H1 (cell line): Measurements from ENCODE around the gene OGN. TPM values are rescaled to one million over a fixed set of nuclear protein-coding genes. Genes with fewer than 3 reads are reported as not detected.

ENCODE experiments used
- CTCF ChIA-PET: fragments of 300-600 bp; sonication (Branson Sonifier 250); formaldehyde crosslinking; loops from one replicate; lab custom pipeline; 2021; ENCODE audit not compliant: partially characterized antibody; lab: Charles Lee
- POLR2A ChIA-PET: fragments of 300-600 bp; sonication (Branson Sonifier 250); formaldehyde crosslinking; loops from one replicate; lab custom pipeline; 2021; ENCODE audit warnings: inconsistent platforms; ENCODE audit not compliant: partially characterized antibody; lab: Charles Lee
- DNase-seq, 2 experiments: peaks; one replicate each; pipeline versions ENCODE4 v3.0.0 to v3.0.0-alpha.2; 2010 to 2022; ENCODE audit warnings: low spot score in 2 of 2, low read depth in 1 of 2, mixed read lengths in 1 of 2
- FAIRE-seq: peaks from 2 replicates; lab custom pipeline; 2011; peaks lifted over from hg19 to GRCh38; lab: Jason Lieb, UNC
- H2AFZ ChIP-seq: 2 replicates; pipeline ENCODE4 v1.8.1; 2012; ENCODE audit warnings: low read length, inconsistent platforms
- H2AK5ac ChIP-seq: 2 replicates; pipeline ENCODE4 v1.6.1; 2013; ENCODE audit warnings: low read depth, low read length
- H2BK120ac ChIP-seq: replicated peaks from 2 replicates; pipeline ENCODE3; 2013; ENCODE audit warnings: low read depth, low read length, inconsistent platforms
- H2BK12ac ChIP-seq: 2 replicates; pipeline ENCODE4 v1.6.1; 2013; ENCODE audit warnings: low read depth, low read length
- H2BK15ac ChIP-seq: 2 replicates; pipeline ENCODE4 v1.6.1; 2013; ENCODE audit warnings: low read length
- H2BK20ac ChIP-seq: 2 replicates; pipeline ENCODE4 v1.6.1; 2013; ENCODE audit warnings: low read length
- H2BK5ac ChIP-seq: 2 replicates; pipeline ENCODE4 v1.6.1; 2013; ENCODE audit warnings: low read depth, low read length
- H3K14ac ChIP-seq: 2 replicates; pipeline ENCODE4 v1.6.1; 2013; ENCODE audit warnings: inconsistent platforms; ENCODE audit not compliant: insufficient read length
- H3K18ac ChIP-seq: 2 replicates; pipeline ENCODE4 v1.6.1; 2013; ENCODE audit warnings: low read length; ENCODE audit errors: extremely low read depth
- H3K23ac ChIP-seq: 2 replicates; pipeline ENCODE4 v1.6.1; 2013; ENCODE audit warnings: inconsistent platforms; ENCODE audit not compliant: insufficient read length
- H3K23me2 ChIP-seq: 2 replicates; pipeline ENCODE4 v1.6.1; 2013; ENCODE audit warnings: low read depth, low read length
- H3K27ac ChIP-seq: 2 replicates; pipeline ENCODE4 v1.6.1; 2011; ENCODE audit warnings: low read depth, low read length, inconsistent platforms
- H3K27me3 ChIP-seq, 4 experiments: replicated peaks in 1 of 4; 1 replicate in 1 of 4; 2 replicates in 3 of 4; pipeline versions ENCODE4 v1.6.1 to v1.8.1; 2011 to 2013; ENCODE audit warnings: low read length in 3 of 4, mild to moderate bottlenecking in 3 of 4, inconsistent platforms in 2 of 4, mixed read lengths in 2 of 4, moderate library complexity in 1 of 4; ENCODE audit not compliant: control insufficient read depth in 3 of 4, insufficient read depth in 3 of 4; ENCODE audit errors: extremely low read depth in 1 of 4
- H3K36me3 ChIP-seq, 4 experiments: 2 replicates each; pipeline versions ENCODE4 v1.6.1 to v1.8.1; 2011 to 2013; ENCODE audit warnings: mild to moderate bottlenecking in 4 of 4, low read length in 3 of 4, moderate library complexity in 2 of 4, control low read depth in 1 of 4, inconsistent platforms in 1 of 4; ENCODE audit not compliant: insufficient read depth in 4 of 4, control insufficient read depth in 2 of 4
- H3K4ac ChIP-seq: replicated peaks from 2 replicates; pipeline ENCODE3; 2013; ENCODE audit warnings: low read length, low read depth, mixed read lengths, inconsistent platforms; ENCODE audit not compliant: insufficient read length
- H3K4me1 ChIP-seq, 4 experiments: replicated peaks in 1 of 4; 1 replicate in 1 of 4; 2 replicates in 3 of 4; pipeline versions ENCODE4 v1.6.1 to v1.8.1; 2011 to 2013; ENCODE audit warnings: low read length in 3 of 4, inconsistent platforms in 2 of 4, mixed read lengths in 1 of 4; ENCODE audit not compliant: insufficient read depth in 4 of 4, control insufficient read depth in 3 of 4
- H3K4me2 ChIP-seq, 2 experiments: 2 replicates each; pipeline versions ENCODE4 v1.6.1 to v1.8.1; 2011 to 2013; ENCODE audit warnings: low read depth in 2 of 2, low read length in 2 of 2, control low read depth in 1 of 2, inconsistent platforms in 1 of 2, mild to moderate bottlenecking in 1 of 2; ENCODE audit not compliant: insufficient read depth in 1 of 2
- H3K4me3 ChIP-seq, 4 experiments: fragments of 200-600, 300-600 bp in 1 of 4; sonication (generic), shearing (Covaris generic), sonication (Bioruptor Twin) in 1 of 4; 2 replicates each; pipeline versions ENCODE4 v1.5.1 to v1.8.1; 2011 to 2016; ENCODE audit warnings: low read length in 4 of 4, low read depth in 3 of 4, control low read depth in 2 of 4, inconsistent platforms in 2 of 4, mild to moderate bottlenecking in 2 of 4, mixed read lengths in 1 of 4, moderate library complexity in 1 of 4; ENCODE audit not compliant: insufficient read depth in 2 of 4; ENCODE audit errors: extremely low read depth in 1 of 4
- H3K56ac ChIP-seq: replicated peaks from 2 replicates; pipeline ENCODE3; 2013; ENCODE audit warnings: low read depth, mild to moderate bottlenecking, mixed read lengths, low read length, inconsistent platforms; ENCODE audit not compliant: insufficient read length
- H3K79me1 ChIP-seq: 2 replicates; pipeline ENCODE4 v1.6.1; 2013; ENCODE audit warnings: low read depth, low read length, control low read depth
- H3K79me2 ChIP-seq, 2 experiments: 2 replicates each; pipeline versions ENCODE4 v1.6.1 to v1.8.1; 2012 to 2013; ENCODE audit warnings: low read length in 2 of 2, mild to moderate bottlenecking in 2 of 2, inconsistent platforms in 1 of 2; ENCODE audit not compliant: insufficient read depth in 2 of 2, control insufficient read depth in 1 of 2
- H3K9ac ChIP-seq, 4 experiments: replicated peaks in 1 of 4; 1 replicate in 1 of 4; 2 replicates in 3 of 4; pipeline versions ENCODE4 v1.6.1 to v1.8.1; 2011 to 2013; ENCODE audit warnings: low read depth in 3 of 4, low read length in 3 of 4, control low read depth in 2 of 4, mild to moderate bottlenecking in 2 of 4, moderate library complexity in 2 of 4, inconsistent platforms in 1 of 4; ENCODE audit errors: extremely low read depth in 1 of 4
- H3K9me3 ChIP-seq, 2 experiments: 2 replicates each; pipeline versions ENCODE4 v1.6.1 to v1.8.1; 2012 to 2013; ENCODE audit warnings: mild to moderate bottlenecking in 2 of 2, moderate library complexity in 2 of 2, control low read depth in 1 of 2, inconsistent platforms in 1 of 2, low read depth in 1 of 2, low read length in 1 of 2, mixed read lengths in 1 of 2; ENCODE audit not compliant: insufficient read depth in 2 of 2
- H4K20me1 ChIP-seq, 2 experiments: replicated peaks in 1 of 2; 2 replicates each; pipeline versions ENCODE3 to v1.8.1; 2011 to 2013; ENCODE audit warnings: inconsistent platforms in 2 of 2, low read length in 2 of 2, mild to moderate bottlenecking in 1 of 2; ENCODE audit not compliant: insufficient read depth in 2 of 2, control insufficient read depth in 1 of 2
- H4K5ac ChIP-seq: 2 replicates; pipeline ENCODE4 v1.6.1; 2013; ENCODE audit warnings: low read length, low read depth, mixed read lengths, inconsistent platforms; ENCODE audit not compliant: insufficient read length
- H4K8ac ChIP-seq: 2 replicates; pipeline ENCODE4 v1.8.0; 2013; ENCODE audit warnings: mild to moderate bottlenecking, moderate library complexity, low read length, inconsistent platforms; ENCODE audit not compliant: insufficient read depth; ENCODE audit errors: extremely low read depth
- H4K91ac ChIP-seq: replicated peaks from 2 replicates; pipeline ENCODE3; 2013; ENCODE audit warnings: low read length, mixed read lengths, inconsistent platforms; ENCODE audit not compliant: insufficient read length
- BCL11A ChIP-seq, 2 experiments: IDR thresholded peaks; one replicate each; pipeline ENCODE4 v1.6.1; 2011; ENCODE audit warnings: low read depth in 2 of 2, low read length in 2 of 2, mild to moderate bottlenecking in 2 of 2
- CBX5 ChIP-seq: fragments of 300-800, 300-1000 bp; sonication (generic); IDR thresholded peaks from 2 replicates; pipeline ENCODE4 v1.7.1; 2016; ENCODE audit warnings: antibody characterized with exemption, low read length, low read depth
- CHD2 ChIP-seq: IDR thresholded peaks from 2 replicates; pipeline ENCODE4 v1.6.1; 2012; ENCODE audit warnings: low read length, improper control_type of control experiment
- EZH2 ChIP-seq: fragments of 200-600 bp; sonication (generic); IDR thresholded peaks from 2 replicates; pipeline ENCODE4 v1.7.1; 2012; ENCODE audit warnings: low read depth, mild to moderate bottlenecking, moderate library complexity, low read length, inconsistent platforms; ENCODE audit not compliant: severe bottlenecking
- FOSL1 ChIP-seq: IDR thresholded peaks from 2 replicates; pipeline ENCODE4 v1.6.1; 2011; ENCODE audit warnings: mild to moderate bottlenecking, low read depth, low read length, moderate library complexity; ENCODE audit not compliant: insufficient read depth
- GABPA ChIP-seq: IDR thresholded peaks from 2 replicates; pipeline ENCODE4 v1.6.1; 2011; ENCODE audit warnings: mild to moderate bottlenecking, low read length, moderate library complexity, borderline replicate concordance; ENCODE audit not compliant: insufficient read depth
- MAFK ChIP-seq: IDR thresholded peaks from 2 replicates; pipeline ENCODE4 v1.6.1; 2012; ENCODE audit warnings: low read depth, mild to moderate bottlenecking, improper control_type of control experiment, low read length
- NANOG ChIP-seq: IDR thresholded peaks from 2 replicates; pipeline ENCODE4 v1.6.1; 2011; ENCODE audit warnings: low read length, low read depth, mild to moderate bottlenecking, inconsistent platforms; ENCODE audit not compliant: insufficient read depth, poor library complexity, severe bottlenecking
- RAD21 ChIP-seq, 2 experiments: IDR thresholded peaks in 1 of 2; conservative IDR thresholded peaks in 1 of 2; 2 replicates each; pipeline ENCODE4 v1.6.1; 2011; ENCODE audit warnings: low read depth in 2 of 2, low read length in 2 of 2, improper control_type of control experiment in 1 of 2, inconsistent platforms in 1 of 2, mild to moderate bottlenecking in 1 of 2, moderate library complexity in 1 of 2
- RBBP5 ChIP-seq: IDR thresholded peaks from 2 replicates; pipeline ENCODE4 v1.7.1; 2012; ENCODE audit warnings: low read depth, mild to moderate bottlenecking, inconsistent platforms, low read length, moderate library complexity, borderline replicate concordance
- SAP30 ChIP-seq: fragments of 300-600 bp; sonication (generic); IDR thresholded peaks from 2 replicates; pipeline ENCODE4 v1.7.1; 2012; ENCODE audit warnings: low read length, moderate library complexity, mild to moderate bottlenecking, inconsistent platforms; ENCODE audit not compliant: insufficient read depth, insufficient replicate concordance
- SP4 ChIP-seq: IDR thresholded peaks from 2 replicates; pipeline ENCODE4 v1.6.1; 2012; ENCODE audit warnings: low read length, inconsistent platforms
- SRF ChIP-seq: IDR thresholded peaks from 2 replicates; pipeline ENCODE4 v1.6.1; 2011; ENCODE audit warnings: mild to moderate bottlenecking, low read depth, low read length, moderate library complexity
- WGBS, 2 experiments: shearing (Covaris generic) in 1 of 2; methylation state at CpG; one replicate each; pipeline versions ENCODE4 v1.1.6 to v1.1.7; 2013 to 2015; ENCODE audit warnings: low lambda C conversion rate in 2 of 2, mixed read lengths in 2 of 2, inconsistent platforms in 1 of 2, low coverage in 1 of 2, missing lambda C conversion rate in 1 of 2; ENCODE audit not compliant: insufficient replicate concordance in 2 of 2, insufficient coverage in 1 of 2, insufficient read length in 1 of 2; ENCODE audit errors: extremely low coverage in 1 of 2, missing lambda C conversion rate in 1 of 2; 5-methylcytosine and 5-hydroxymethylcytosine counted together
- polyA plus RNA-seq, 7 experiments: library from polyadenylated mRNA; depleted of rRNA in 3 of 7; stranded (reverse) in 5 of 7; unstranded in 2 of 7; fragments of >200 nt in 5 of 7; fragments of 200-250 nt in 2 of 7; gene quantifications; 1 replicate in 5 of 7; 2 replicates in 1 of 7; 4 replicates in 1 of 7; pipeline versions ENCODE4 v1.2.1 to v1.2.3, GENCODE V29; 2011 to 2013; ENCODE audit warnings: missing spikeins in 2 of 7, mixed read lengths in 2 of 7
- total RNA-seq: library from RNA; stranded (reverse); fragmentation: NEBNext Ultra II Directional; extraction: Animal tissue kit (Norgen Biotek cat#: 25700); gene quantifications from 2 replicates; pipeline ENCODE4 v1.2.1, GENCODE V29; 2021

The OGN gene
- total and polyA plus RNA-seq, 2 of the 8 experiments (the other 6 are each of a cell fraction or from before 2014, with no cell fraction given): not detected

DNA sequence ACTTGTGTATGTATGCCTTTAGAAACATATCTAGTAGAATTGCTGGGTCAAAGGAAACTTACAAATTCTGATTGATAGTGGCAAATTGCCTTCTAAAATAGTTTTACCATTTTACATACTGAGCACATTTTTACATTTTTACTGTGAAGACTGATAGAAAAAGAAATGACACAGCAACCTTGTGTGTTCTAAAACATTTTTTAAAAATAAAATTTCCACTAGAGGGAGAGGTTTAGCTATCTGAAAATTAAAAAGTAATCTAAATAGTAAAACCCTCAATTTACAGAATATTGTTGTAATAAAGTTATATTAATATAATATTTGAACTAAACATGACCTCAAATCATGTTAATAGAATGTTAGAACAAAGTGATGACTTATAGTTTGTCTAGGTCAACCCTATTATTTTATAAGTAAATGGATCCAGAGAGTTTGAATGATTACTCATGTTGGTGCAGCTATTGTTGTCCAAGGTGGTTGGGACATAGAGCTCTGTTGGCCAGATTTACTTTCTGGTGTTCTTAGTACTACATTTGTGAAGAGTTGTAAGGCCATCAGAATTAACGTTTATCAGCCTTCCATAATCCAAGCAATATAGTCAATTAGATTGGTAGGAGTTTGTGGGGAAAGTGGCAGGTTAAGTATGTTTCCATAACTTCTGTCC lies 61.4 kb downstream of the OGN start:
- CTCF ChIA-PET: interaction anchor here (1.3 kb wide), 1 partner anchor 17 kb away, joined by 3 read pairs; no protein-coding TSS in a partner anchor

More for the DNA sequence above, 61.4 kb downstream of the OGN start:
- Histone ChIP-seq H2BK5ac (no peak overlapping the region), H4K5ac (no peak overlapping the region), H3K36me3 (peaks cover 0 to 25% (median 8%) of the 10 kb centered on the region in 4 experiments; a peak in 5 of 8 replicates), H4K91ac (no peak overlapping the region), H2BK120ac (no peak overlapping the region), H3K4me2 (no peak overlapping the region), H3K9me3 (peaks cover 6 to 7% of the 10 kb centered on the region in 2 experiments; a peak in 2 of 4 replicates), H3K79me2 (no peaks in the 10 kb centered on the region), H2BK15ac (no peak overlapping the region)
- TF ChIP-seq CHD2: no peak
- TF ChIP-seq SRF: no peak
- TF ChIP-seq FOSL1: no peak
- no peak for TF ChIP-seq RAD21 (IDR thresholded peaks at IDR 0.05 in 1 of 2, conservative IDR thresholded peaks at IDR 0.05 in 1 of 2; ENCODE audit: low read depth in 2 of 2, low read length in 2 of 2)
- no peak for TF ChIP-seq EZH2
- TF ChIP-seq RBBP5: no peak
- no peak for TF ChIP-seq CBX5
- TF ChIP-seq GABPA: no peak
- no peak for TF ChIP-seq SP4
- no peak for TF ChIP-seq BCL11A (IDR thresholded peaks at IDR 0.05; ENCODE audit: low read depth in 2 of 2, low read length in 2 of 2)
- TF ChIP-seq SAP30: no peak
- TF ChIP-seq MAFK: no peak
- TF ChIP-seq NANOG: no peak
- TF ChIP-seq, all 59 proteins: peak for 0
- DNase-seq: no peak
- Histone ChIP-seq H4K8ac (no peak overlapping the region), H3K27ac (no peak overlapping the region), H3K4me3 (no peak overlapping the region), H3K4ac (no peak overlapping the region), H2AFZ (no peak overlapping the region), H3K23ac (no peak overlapping the region), H3K9ac (no peak overlapping the region), H3K23me2 (no peaks in the 10 kb centered on the region), H2BK12ac (no peak overlapping the region), H2BK20ac (no peak overlapping the region), H3K18ac (no peak overlapping the region), H3K56ac (no peak overlapping the region), H3K14ac (no peak overlapping the region), H3K27me3 (no peaks in the 10 kb centered on the region), H3K79me1 (no peaks in the 10 kb centered on the region), H2AK5ac (no peak overlapping the region), H4K20me1 (peaks cover 0 to 2% of the 10 kb centered on the region in 2 experiments), H3K4me1 (no peaks in the 10 kb centered on the region)
- WGBS, 2 experiments: 85% methylated on average over 1 of the region's 1 CpG; no CpG with 5 or more reads in 1 of the 2 experiments
- POLR2A ChIA-PET: no interaction called here
- FAIRE-seq: no peak
